HEK293 (cell line): ENCODE results near the gene ZNF436.
A peak's percentile ranks its signal among the peaks of the same experiment; 100 is the strongest.

Experiments
- CTCF ChIA-PET: fragments of 350-600 bp; formaldehyde crosslinking; extraction: SDS; loops from one replicate; lab custom pipeline; 2021; ENCODE audit warnings: antibody characterized with exemption; lab: Yijun Ruan, JAX
- POLR2A ChIA-PET: fragments of 300-600 bp; formaldehyde crosslinking; extraction: SDS; loops from one replicate; lab custom pipeline; 2020; ENCODE audit warnings: antibody characterized with exemption, inconsistent platforms; lab: Yijun Ruan, JAX
- H3K27ac ChIP-seq: fragments of 200-500 bp; sonication (Bioruptor generic); 2 replicates; pipeline ENCODE4 v1.5.1; 2014; ENCODE audit warnings: low read depth, low read length, control low read depth, inconsistent platforms; ENCODE audit errors: extremely low read depth
- H3K36me3 ChIP-seq, 2 experiments: fragments of 200-500 bp in 1 of 2; sonication (Bioruptor generic) in 1 of 2; 1 replicate in 1 of 2; 2 replicates in 1 of 2; pipeline ENCODE4 v1.5.1; 2014 to 2017; ENCODE audit warnings: inconsistent platforms in 2 of 2, low read length in 2 of 2; ENCODE audit not compliant: control insufficient read depth in 2 of 2, insufficient read depth in 1 of 2
- H3K4me1 ChIP-seq: fragments of 200-500 bp; sonication (Bioruptor generic); 2 replicates; pipeline ENCODE4 v1.5.1; 2014; ENCODE audit warnings: mild to moderate bottlenecking, low read length, inconsistent platforms; ENCODE audit not compliant: control insufficient read depth, insufficient read depth
- H3K4me3 ChIP-seq: 2 replicates; pipeline ENCODE4 v1.5.1; 2011; ENCODE audit warnings: low read depth, mild to moderate bottlenecking, control low read depth, low read length, moderate library complexity
- H3K9me3 ChIP-seq: fragments of 200-500 bp; sonication (Bioruptor generic); 2 replicates; pipeline ENCODE4 v1.5.1; 2014; ENCODE audit warnings: low read depth, low read length, inconsistent platforms; ENCODE audit not compliant: control insufficient read depth, insufficient read depth
- BCL6B ChIP-seq: fragments of 450-650 bp; formaldehyde crosslinking; IDR thresholded peaks from 2 replicates; pipeline ENCODE4 v1.5.1; 2017; ENCODE audit warnings: missing biosample characterization, missing genetic modification characterization
- FEZF1 ChIP-seq: fragments of 450-650 bp; formaldehyde crosslinking; IDR thresholded peaks from 2 replicates; pipeline ENCODE4 v1.5.1; 2016; ENCODE audit warnings: missing biosample characterization, missing genetic modification characterization
- KLF8 ChIP-seq: fragments of 450-650 bp; formaldehyde crosslinking; IDR thresholded peaks from 2 replicates; pipeline ENCODE4 v1.5.1; 2016; ENCODE audit warnings: missing biosample characterization, missing genetic modification characterization
- SETDB1 ChIP-seq: IDR thresholded peaks from one replicate; pipeline ENCODE4 v1.6.1; 2017; ENCODE audit warnings: mild to moderate bottlenecking, low read length, moderate library complexity, mixed read lengths; ENCODE audit not compliant: insufficient read length
- TRIM28 ChIP-seq: IDR thresholded peaks from 2 replicates; pipeline ENCODE4 v1.6.1; 2011; ENCODE audit warnings: low read length, control low read depth, borderline replicate concordance
- YY2 ChIP-seq: fragments of 450-650 bp; formaldehyde crosslinking; IDR thresholded peaks from 2 replicates; pipeline ENCODE4 v1.5.1; 2016; ENCODE audit warnings: missing biosample characterization, missing genetic modification characterization
- ZBTB26 ChIP-seq: fragments of 450-650 bp; formaldehyde crosslinking; optimal IDR thresholded peaks from 2 replicates; pipeline ENCODE3; 2016; ENCODE audit warnings: missing biosample characterization, mild to moderate bottlenecking, missing genetic modification characterization
- ZBTB44 ChIP-seq: fragments of 450-650 bp; IDR thresholded peaks from 2 replicates; pipeline ENCODE4 v1.5.1; 2018; ENCODE audit warnings: missing biosample characterization, mild to moderate bottlenecking, missing genetic modification characterization
- ZBTB7A ChIP-seq: fragments of 450-650 bp; formaldehyde crosslinking; IDR thresholded peaks from 2 replicates; pipeline ENCODE4 v1.5.1; 2016; ENCODE audit warnings: low read depth, missing biosample characterization, missing genetic modification characterization
- ZIC2 ChIP-seq: fragments of 450-650 bp; formaldehyde crosslinking; IDR thresholded peaks from 2 replicates; pipeline ENCODE4 v1.5.1; 2016; ENCODE audit warnings: missing biosample characterization, missing genetic modification characterization
- ZNF133 ChIP-seq: fragments of 450-650 bp; formaldehyde crosslinking; IDR thresholded peaks from 2 replicates; pipeline ENCODE4 v1.5.1; 2016; ENCODE audit warnings: missing biosample characterization, missing genetic modification characterization
- ZNF157 ChIP-seq: fragments of 450-650 bp; formaldehyde crosslinking; IDR thresholded peaks from 2 replicates; pipeline ENCODE4 v1.5.1; 2016; ENCODE audit warnings: missing biosample characterization, missing genetic modification characterization
- ZNF169 ChIP-seq: fragments of 450-650 bp; formaldehyde crosslinking; IDR thresholded peaks from 2 replicates; pipeline ENCODE4 v1.5.1; 2016; ENCODE audit warnings: missing biosample characterization, missing genetic modification characterization
- ZNF202 ChIP-seq: fragments of 450-650 bp; formaldehyde crosslinking; IDR thresholded peaks from 2 replicates; pipeline ENCODE4 v1.5.1; 2016; ENCODE audit warnings: missing biosample characterization, missing genetic modification characterization, borderline replicate concordance
- ZNF23 ChIP-seq: fragments of 450-650 bp; formaldehyde crosslinking; IDR thresholded peaks from 2 replicates; pipeline ENCODE4 v1.5.1; 2016; ENCODE audit warnings: missing biosample characterization, missing genetic modification characterization, borderline replicate concordance
- ZNF239 ChIP-seq: fragments of 450-650 bp; formaldehyde crosslinking; IDR thresholded peaks from 2 replicates; pipeline ENCODE4 v1.5.1; 2016; ENCODE audit warnings: missing biosample characterization, missing genetic modification characterization
- ZNF274 ChIP-seq, 2 experiments: fragments of 200-500 bp in 1 of 2; fragments of 450-650 bp in 1 of 2; sonication (Bioruptor generic) in 1 of 2; formaldehyde crosslinking in 1 of 2; IDR thresholded peaks; 2 replicates each; pipeline versions ENCODE4 v1.5.1 to v1.6.1; 2014 to 2016; ENCODE audit warnings: borderline replicate concordance in 1 of 2, inconsistent platforms in 1 of 2, low read length in 1 of 2, missing biosample characterization in 1 of 2, missing genetic modification characterization in 1 of 2
- ZNF280D ChIP-seq: fragments of 450-650 bp; formaldehyde crosslinking; IDR thresholded peaks from 2 replicates; pipeline ENCODE4 v1.5.1; 2016; ENCODE audit warnings: missing biosample characterization, missing genetic modification characterization
- ZNF311 ChIP-seq: fragments of 450-650 bp; formaldehyde crosslinking; IDR thresholded peaks from 2 replicates; pipeline ENCODE4 v1.5.1; 2017; ENCODE audit warnings: missing biosample characterization, missing genetic modification characterization, borderline replicate concordance
- ZNF366 ChIP-seq: fragments of 450-650 bp; formaldehyde crosslinking; conservative IDR thresholded peaks from 2 replicates; pipeline ENCODE4 v1.5.1; 2016; ENCODE audit warnings: missing biosample characterization, missing genetic modification characterization
- ZNF398 ChIP-seq: fragments of 450-650 bp; formaldehyde crosslinking; IDR thresholded peaks from 2 replicates; pipeline ENCODE4 v1.5.1; 2017; ENCODE audit warnings: missing biosample characterization, missing genetic modification characterization
- ZNF529 ChIP-seq: fragments of 450-650 bp; formaldehyde crosslinking; IDR thresholded peaks from 2 replicates; pipeline ENCODE4 v1.5.1; 2017; ENCODE audit warnings: missing genetic modification characterization, missing biosample characterization; ENCODE audit not compliant: insufficient replicate concordance
- ZNF626 ChIP-seq: fragments of 450-650 bp; sonication (Bioruptor Pico); formaldehyde crosslinking; IDR thresholded peaks from 2 replicates; pipeline ENCODE4 v1.5.1; 2018; ENCODE audit warnings: missing biosample characterization, missing genetic modification characterization, inconsistent platforms
- ZNF670 ChIP-seq: fragments of 450-650 bp; formaldehyde crosslinking; IDR thresholded peaks from 2 replicates; pipeline ENCODE4 v1.5.1; 2016; ENCODE audit warnings: missing biosample characterization, missing genetic modification characterization, low read depth
- ZNF777 ChIP-seq: fragments of 450-650 bp; formaldehyde crosslinking; IDR thresholded peaks from 2 replicates; pipeline ENCODE4 v1.5.1; 2017; ENCODE audit warnings: missing biosample characterization, missing genetic modification characterization, borderline replicate concordance
- ZSCAN5A ChIP-seq: fragments of 450-650 bp; formaldehyde crosslinking; IDR thresholded peaks from 2 replicates; pipeline ENCODE4 v1.5.1; 2016; ENCODE audit warnings: missing biosample characterization, missing genetic modification characterization

Gene ZNF436

GRCh38 chr1:23362218-23362713 lies 7.4 kb downstream of the ZNF436 start:
- ChIA-PET CTCF (interaction anchor here (0.6 to 0.7 kb wide), 2 partner anchors 22 to 555 kb away, joined by 3 to 7 read pairs; no protein-coding TSS in a partner anchor), POLR2A (interaction anchor here (2.6 kb wide), 1 partner anchor 18 kb away, joined by 24 read pairs; the partner anchor contains the start of gene HNRNPR)
- Histone ChIP-seq H3K4me3 (no peak overlapping the region), H3K27ac (no peak overlapping the region), H3K9me3 (no peaks in the 10 kb centered on the region), H3K36me3 (peaks cover 0 to 71% of the 10 kb centered on the region in 2 experiments; a peak in 1 of 3 replicates), H3K4me1 (no peaks in the 10 kb centered on the region)
- TF ChIP-seq ZNF366 (tag by site-specific recombination), result no peak
- peak; percentile 100 for TF ChIP-seq SETDB1
- no peak for TF ChIP-seq ZNF23 (tag by site-specific recombination)
- TF ChIP-seq TRIM28, result no peak; the same call in 1 of the 2 replicates
- peak; percentile 73; the same call in 1 of the 2 replicates for TF ChIP-seq ZNF626 (tag by site-specific recombination)
- TF ChIP-seq ZBTB7A (tag by site-specific recombination), result no peak
- TF ChIP-seq ZNF529 (tag by site-specific recombination), result peak; percentile 15
- no peak for TF ChIP-seq ZIC2 (tag by site-specific recombination)
- peak; percentile 10 for TF ChIP-seq ZBTB26
- TF ChIP-seq ZSCAN5A (tag by site-specific recombination), result no peak
- no peak for TF ChIP-seq ZNF777 (tag by site-specific recombination)
- TF ChIP-seq YY2 (tag by site-specific recombination), result no peak
- no peak for TF ChIP-seq ZNF133 (tag by site-specific recombination)
- no peak for TF ChIP-seq BCL6B (tag by site-specific recombination)
- TF ChIP-seq ZBTB44 (tag by site-specific recombination), result no peak
- no peak for TF ChIP-seq ZNF670
- TF ChIP-seq FEZF1 (tag by site-specific recombination), result no peak
- no peak for TF ChIP-seq ZNF311
- no peak for TF ChIP-seq ZNF157
- no peak for TF ChIP-seq ZNF274 (IDR thresholded peaks at IDR 0.05; ENCODE audit: low read length)
- TF ChIP-seq ZNF274 (tag by site-specific recombination; IDR thresholded peaks at IDR 0.05; ENCODE audit: borderline replicate concordance), result peak; percentile 97
- no peak for TF ChIP-seq ZNF202
- TF ChIP-seq ZNF398 (tag by site-specific recombination), result no peak
- peak; percentile 98 for TF ChIP-seq ZNF280D
- no peak for TF ChIP-seq ZNF239
- no peak for TF ChIP-seq KLF8 (tag by site-specific recombination)
- TF ChIP-seq ZNF169 (tag by site-specific recombination), result no peak
